Astrocyte (in vitro differentiated cells and primary cell): ENCODE data around the gene MRPL40. TPM values are rescaled to one million over a fixed set of nuclear protein-coding genes. Genes with fewer than 3 reads are reported as not detected.
A peak's percentile ranks its signal among the peaks of the same experiment; 100 is the strongest.

Experiments
- DNase-seq: peaks from one replicate; pipeline ENCODE4 v3.0.0-alpha.2; 2010; ENCODE audit warnings: low read depth
- FAIRE-seq: peaks from 2 replicates; lab custom pipeline; 2011; peaks lifted over from hg19 to GRCh38; lab: Jason Lieb, UNC
- H2AFZ ChIP-seq: 2 replicates; pipeline ENCODE4 v1.6.0; 2012; ENCODE audit warnings: low read depth, low read length, inconsistent platforms
- H3K27ac ChIP-seq: 2 replicates; pipeline ENCODE4 v1.5.1; 2011; ENCODE audit warnings: low read depth, low read length, inconsistent platforms
- H3K27me3 ChIP-seq: 2 replicates; pipeline ENCODE4 v1.6.0; 2011; ENCODE audit warnings: low read length, inconsistent platforms; ENCODE audit not compliant: insufficient read depth
- H3K36me3 ChIP-seq: 2 replicates; pipeline ENCODE4 v1.5.1; 2011; ENCODE audit warnings: low read length, inconsistent platforms; ENCODE audit not compliant: insufficient read depth
- H3K4me1 ChIP-seq: 2 replicates; pipeline ENCODE4 v1.5.1; 2011; ENCODE audit warnings: low read length, inconsistent platforms; ENCODE audit not compliant: insufficient read depth
- H3K4me2 ChIP-seq: 2 replicates; pipeline ENCODE4 v1.6.0; 2012; ENCODE audit warnings: low read length, inconsistent platforms
- H3K4me3 ChIP-seq: 2 replicates; pipeline ENCODE4 v1.5.1; 2011; ENCODE audit warnings: low read depth, mild to moderate bottlenecking, low read length, inconsistent platforms; ENCODE audit not compliant: insufficient read depth
- H3K79me2 ChIP-seq: 2 replicates; pipeline ENCODE4 v1.6.0; 2012; ENCODE audit warnings: mild to moderate bottlenecking, low read length, inconsistent platforms; ENCODE audit not compliant: insufficient read depth
- H3K9ac ChIP-seq: 2 replicates; pipeline ENCODE4 v1.6.0; 2012; ENCODE audit warnings: mild to moderate bottlenecking, low read length, inconsistent platforms
- H3K9me3 ChIP-seq: 2 replicates; pipeline ENCODE4 v1.5.1; 2012; ENCODE audit warnings: low read depth, mild to moderate bottlenecking, low read length, inconsistent platforms; ENCODE audit not compliant: insufficient read depth
- H4K20me1 ChIP-seq: 2 replicates; pipeline ENCODE4 v1.6.0; 2012; ENCODE audit warnings: low read length, inconsistent platforms; ENCODE audit not compliant: insufficient read depth
- H3K27ac Mint-ChIP-seq: one replicate; pipeline ENCODE4 v1.8.0; 2021; ENCODE audit warnings: mild to moderate bottlenecking, mixed read lengths; ENCODE audit not compliant: unreplicated experiment
- H3K27me3 Mint-ChIP-seq: one replicate; pipeline ENCODE4 v1.8.0; 2021; ENCODE audit warnings: low read depth, mixed read lengths; ENCODE audit not compliant: unreplicated experiment
- H3K36me3 Mint-ChIP-seq: one replicate; pipeline ENCODE4 v1.8.0; 2021; ENCODE audit warnings: low read depth, mixed read lengths; ENCODE audit not compliant: unreplicated experiment
- H3K4me1 Mint-ChIP-seq: one replicate; pipeline ENCODE4 v1.8.0; 2021; ENCODE audit warnings: low read depth, mixed read lengths; ENCODE audit not compliant: unreplicated experiment
- H3K4me3 Mint-ChIP-seq: one replicate; pipeline ENCODE4 v1.8.0; 2021; ENCODE audit warnings: mild to moderate bottlenecking, moderate library complexity, mixed read lengths; ENCODE audit not compliant: unreplicated experiment
- H3K9me3 Mint-ChIP-seq: one replicate; pipeline ENCODE4 v1.8.0; 2021; ENCODE audit warnings: mild to moderate bottlenecking, mixed read lengths; ENCODE audit not compliant: unreplicated experiment
- CTCF ChIP-seq: IDR thresholded peaks from 2 replicates; pipeline ENCODE4 v1.5.1; 2011; ENCODE audit warnings: low read depth, mild to moderate bottlenecking, inconsistent platforms, low read length, moderate library complexity; ENCODE audit not compliant: insufficient read depth
- EZH2 ChIP-seq: IDR thresholded peaks from 2 replicates; pipeline ENCODE4 v1.6.1; 2012; ENCODE audit warnings: mild to moderate bottlenecking, low read length, inconsistent platforms; ENCODE audit not compliant: insufficient read depth
- total RNA-seq: library from RNA; stranded (reverse); gene quantifications from 2 replicates; pipeline ENCODE4 v1.2.1, GENCODE V29; 2021

Gene MRPL40
- total RNA-seq, 1 donor from 2014 or later: 34.7 TPM

DNA sequence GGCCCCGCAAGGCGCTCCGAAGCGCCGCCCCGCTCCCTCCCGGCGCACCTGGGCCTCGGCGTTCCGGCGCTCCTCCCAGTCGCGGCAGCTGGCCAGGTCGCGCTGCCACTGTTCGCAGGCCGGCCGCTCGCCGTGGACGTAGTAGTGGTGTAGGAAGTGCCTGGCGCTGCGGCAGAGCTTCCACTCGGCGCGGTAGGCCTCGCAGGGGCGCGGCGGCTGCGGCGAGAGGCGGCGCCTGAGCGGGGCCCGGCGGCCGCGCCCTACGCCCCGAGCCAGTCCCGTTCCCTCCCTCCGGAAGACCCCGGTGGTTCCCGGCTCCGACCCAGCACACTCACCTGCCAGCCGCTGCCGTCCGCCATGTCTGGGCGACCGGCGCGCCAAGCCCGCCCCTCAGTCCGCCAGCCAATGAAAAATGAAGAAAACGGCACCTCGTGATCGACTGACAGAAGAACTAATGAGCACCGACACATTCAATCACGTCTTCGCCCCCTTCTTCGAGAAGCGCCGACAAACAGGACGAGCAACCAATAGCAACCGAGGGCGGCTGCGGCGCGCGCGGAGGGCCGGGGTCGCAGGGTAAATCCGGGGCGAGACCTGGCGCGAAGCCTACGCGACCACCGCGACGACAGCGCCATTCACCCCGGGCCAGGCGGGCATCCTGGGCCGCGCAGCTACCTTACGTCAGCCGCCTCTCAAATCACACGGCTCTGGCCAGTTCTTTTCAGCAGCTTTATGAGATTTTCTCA lies 15.2 kb downstream of the MRPL40 start, which contains the start of gene C22orf39:
Gene C22orf39 (minus strand): TSS at position 382 of the 746 bp plus-strand sequence. CDS start 23 bp downstream, at position 359.
- Histone ChIP-seq H3K4me1 (peaks cover 12% of the 10 kb centered on the region), H3K27ac (peak within 1 kb of the TSS; percentile 61), H3K79me2 (peaks cover 50% of the 10 kb centered on the region), H3K4me2 (peak within 1 kb of the TSS; percentile 83), H3K9me3 (no peaks in the 10 kb centered on the region), H4K20me1 (peaks cover 38% of the 10 kb centered on the region), H3K4me3 (peak within 1 kb of the TSS; percentile 63), H3K9ac (peak within 1 kb of the TSS; percentile 83), H3K27me3 (no peaks in the 10 kb centered on the region), H3K36me3 (peaks cover 29% of the 10 kb centered on the region), H2AFZ (peak within 1 kb of the TSS; percentile 58)
- peaks cover 4% of the 10 kb centered on the region for H3K36me3 Mint-ChIP-seq
- H3K27ac Mint-ChIP-seq: peak within 1 kb of the TSS; percentile 88
- peak within 1 kb of the TSS; percentile 96 for H3K4me3 Mint-ChIP-seq
- peaks cover 13% of the 10 kb centered on the region for H3K4me1 Mint-ChIP-seq
- H3K9me3 Mint-ChIP-seq: no peaks in the 10 kb centered on the region
- H3K27me3 Mint-ChIP-seq: no peaks in the 10 kb centered on the region
- DNase-seq: peak; percentile 88
- no peak for TF ChIP-seq CTCF
- TF ChIP-seq EZH2: no peak
- no peak for FAIRE-seq

GRCh38 chr22:19448076-19448607 lies 15.8 kb downstream of the MRPL40 start:
- Histone ChIP-seq H2AFZ (peak overlapping the region; percentile 58), H3K4me1 (peaks cover 12% of the 10 kb centered on the region), H3K27me3 (no peaks in the 10 kb centered on the region), H3K79me2 (peaks cover 43% of the 10 kb centered on the region), H4K20me1 (peaks cover 34% of the 10 kb centered on the region), H3K36me3 (peaks cover 33% of the 10 kb centered on the region), H3K9ac (peak overlapping the region; percentile 83), H3K9me3 (no peaks in the 10 kb centered on the region), H3K4me3 (peak overlapping the region; percentile 63), H3K27ac (peak overlapping the region; percentile 61), H3K4me2 (peak overlapping the region; percentile 83)
- DNase-seq (peak; percentile 48), FAIRE-seq (no peak)
- no peak for TF ChIP-seq EZH2
- no peak for TF ChIP-seq CTCF
- Mint-ChIP-seq H3K36me3 (peaks cover 5% of the 10 kb centered on the region), H3K27me3 (no peaks in the 10 kb centered on the region), H3K4me3 (peak overlapping the region; percentile 87), H3K9me3 (no peaks in the 10 kb centered on the region), H3K27ac (peak overlapping the region; percentile 67), H3K4me1 (peaks cover 13% of the 10 kb centered on the region)
